ENCODE measurements around the gene ZNF385A. TPM values are rescaled to one million over a fixed set of nuclear protein-coding genes. Genes with fewer than 3 reads are reported as not detected.
"Not testable (repeated sequence)": the region's sequence is repeated elsewhere in the genome, so short reads cannot be mapped to it uniquely, and the experiment has no call there.

Gene ZNF385A
- total and polyA plus RNA-seq, 4 donors, result 5.0 to 40.8 (median 22.6) TPM

- peak; percentile 99 to 100 (median 99) for DNase-seq (ENCODE audit: low read depth in 4 of 6, low spot score in 6 of 6)
- Histone ChIP-seq H3K36me3 (ENCODE audit: control insufficient read depth, insufficient read depth, low read length) (no peaks in the 10 kb centered on the region), H3K27ac (ENCODE audit: low read depth, low read length) (peak overlapping the region; percentile 96), H3K4me3 (ENCODE audit: low read depth, low read length) (peak overlapping the region; percentile 64), H3K4me1 (ENCODE audit: control insufficient read depth, insufficient read depth, low read length) (peaks cover 68% of the 10 kb centered on the region), H3K9me3 (ENCODE audit: control insufficient read depth, insufficient read depth, low read length) (no peaks in the 10 kb centered on the region), H3K27me3 (ENCODE audit: control insufficient read depth, insufficient read depth, low read length) (no peaks in the 10 kb centered on the region)
- 0% methylated on average over 24 of the region's 40 CpGs for WGBS (ENCODE audit: insufficient coverage)
These were observed 25.4 kb downstream of the ZNF385A start for GRCh38 chr12:54358945-54359761.

GRCh38 chr12:54358191-54358944, 26.2 kb downstream of the ZNF385A start:
- peaks cover 75% of the 10 kb centered on the region for H3K4me1 ChIP-seq (ENCODE audit: control insufficient read depth, insufficient read depth, low read length)
- no peaks in the 10 kb centered on the region for H3K27me3 ChIP-seq (ENCODE audit: control insufficient read depth, insufficient read depth, low read length)
- no peaks in the 10 kb centered on the region for H3K9me3 ChIP-seq (ENCODE audit: control insufficient read depth, insufficient read depth, low read length)
- peak overlapping the region; percentile 64 for H3K4me3 ChIP-seq (ENCODE audit: low read depth, low read length)
- peak in 2 of 6 donors; percentile 85 to 93 for DNase-seq (ENCODE audit: low read depth in 4 of 6, low spot score in 6 of 6)
- H3K27ac ChIP-seq (ENCODE audit: low read depth, low read length), result peak overlapping the region; percentile 96
- no peaks in the 10 kb centered on the region for H3K36me3 ChIP-seq (ENCODE audit: control insufficient read depth, insufficient read depth, low read length)
- 1% methylated on average over 9 of the region's 15 CpGs for WGBS (ENCODE audit: insufficient coverage)

- no peaks in the 10 kb centered on the region for H3K9me3 ChIP-seq (ENCODE audit: control insufficient read depth, insufficient read depth, low read length)
- H3K27ac ChIP-seq (ENCODE audit: low read depth, low read length), result peak overlapping the region; percentile 96
- H3K27me3 ChIP-seq (ENCODE audit: control insufficient read depth, insufficient read depth, low read length), result no peaks in the 10 kb centered on the region
- DNase-seq (ENCODE audit: low read depth in 4 of 6, low spot score in 6 of 6), result peak in 1 of 6 donors; percentile 77
- H3K4me3 ChIP-seq (ENCODE audit: low read depth, low read length), result peak overlapping the region; percentile 64
- no peaks in the 10 kb centered on the region for H3K36me3 ChIP-seq (ENCODE audit: control insufficient read depth, insufficient read depth, low read length)
- H3K4me1 ChIP-seq (ENCODE audit: control insufficient read depth, insufficient read depth, low read length), result peaks cover 82% of the 10 kb centered on the region
- WGBS (ENCODE audit: insufficient coverage), result 0% methylated on average over 1 of the region's 2 CpGs
These were observed 26.9 kb downstream of the ZNF385A start for GRCh38 chr12:54357506-54358190.

- Histone ChIP-seq H3K27ac (ENCODE audit: low read depth, low read length) (peak overlapping the region; percentile 96), H3K4me3 (ENCODE audit: low read depth, low read length) (peak overlapping the region; percentile 2), H3K4me1 (ENCODE audit: control insufficient read depth, insufficient read depth, low read length) (peaks cover 89% of the 10 kb centered on the region), H3K36me3 (ENCODE audit: control insufficient read depth, insufficient read depth, low read length) (no peaks in the 10 kb centered on the region), H3K9me3 (ENCODE audit: control insufficient read depth, insufficient read depth, low read length) (no peaks in the 10 kb centered on the region), H3K27me3 (ENCODE audit: control insufficient read depth, insufficient read depth, low read length) (no peaks in the 10 kb centered on the region)
- 13% methylated on average over 3 of the region's 4 CpGs for WGBS (ENCODE audit: insufficient coverage)
- DNase-seq (ENCODE audit: low read depth in 4 of 6, low spot score in 6 of 6), result peak in 2 of 6 donors; percentile 53 to 85
These were observed 27.6 kb downstream of the ZNF385A start for GRCh38 chr12:54356951-54357356.

GRCh38 chr12:54356228-54356627, 28.3 kb downstream of the ZNF385A start:
- H3K9me3 ChIP-seq (ENCODE audit: control insufficient read depth, insufficient read depth, low read length), result no peaks in the 10 kb centered on the region
- 45% methylated on average over 2 of the region's 3 CpGs for WGBS (ENCODE audit: insufficient coverage)
- peak overlapping the region; percentile 96 for H3K27ac ChIP-seq (ENCODE audit: low read depth, low read length)
- H3K27me3 ChIP-seq (ENCODE audit: control insufficient read depth, insufficient read depth, low read length), result no peaks in the 10 kb centered on the region
- H3K4me3 ChIP-seq (ENCODE audit: low read depth, low read length), result no peak overlapping the region
- peak in 2 of 6 donors; percentile 34 to 64 for DNase-seq (ENCODE audit: low read depth in 4 of 6, low spot score in 6 of 6)
- H3K4me1 ChIP-seq (ENCODE audit: control insufficient read depth, insufficient read depth, low read length), result peaks cover 94% of the 10 kb centered on the region
- no peaks in the 10 kb centered on the region for H3K36me3 ChIP-seq (ENCODE audit: control insufficient read depth, insufficient read depth, low read length)

- H3K36me3 ChIP-seq (ENCODE audit: control insufficient read depth, insufficient read depth, low read length), result no peaks in the 10 kb centered on the region
- peak in 1 of 6 donors; percentile 47 for DNase-seq (ENCODE audit: low read depth in 4 of 6, low spot score in 6 of 6)
- H3K9me3 ChIP-seq (ENCODE audit: control insufficient read depth, insufficient read depth, low read length), result no peaks in the 10 kb centered on the region
- 33% methylated on average over 3 of the region's 6 CpGs for WGBS (ENCODE audit: insufficient coverage)
- H3K4me3 ChIP-seq (ENCODE audit: low read depth, low read length), result no peak overlapping the region
- peak overlapping the region; percentile 96 for H3K27ac ChIP-seq (ENCODE audit: low read depth, low read length)
- H3K4me1 ChIP-seq (ENCODE audit: control insufficient read depth, insufficient read depth, low read length), result peaks cover 88% of the 10 kb centered on the region
- H3K27me3 ChIP-seq (ENCODE audit: control insufficient read depth, insufficient read depth, low read length), result no peaks in the 10 kb centered on the region
These were observed 29.3 kb downstream of the ZNF385A start for GRCh38 chr12:54355104-54355815.

- Histone ChIP-seq H3K4me1 (ENCODE audit: control insufficient read depth, insufficient read depth, low read length) (peaks cover 85% of the 10 kb centered on the region), H3K27ac (ENCODE audit: low read depth, low read length) (peak overlapping the region; percentile 96)
- not testable (repeated sequence) for H3K27me3 ChIP-seq (ENCODE audit: control insufficient read depth, insufficient read depth, low read length); H3K9me3 ChIP-seq (ENCODE audit: control insufficient read depth, insufficient read depth, low read length); DNase-seq (ENCODE audit: low read depth in 4 of 6, low spot score in 6 of 6); H3K36me3 ChIP-seq (ENCODE audit: control insufficient read depth, insufficient read depth, low read length); H3K4me3 ChIP-seq (ENCODE audit: low read depth, low read length)
- 90% methylated on average over 1 of the region's 7 CpGs for WGBS (ENCODE audit: insufficient coverage)
These were observed 30.3 kb downstream of the ZNF385A start for GRCh38 chr12:54354271-54354670.

GRCh38 chr12:54352891-54353874, 31.4 kb downstream of the ZNF385A start:
- H3K4me1 ChIP-seq (ENCODE audit: control insufficient read depth, insufficient read depth, low read length), result peaks cover 81% of the 10 kb centered on the region
- peak overlapping the region; percentile 32 for H3K4me3 ChIP-seq (ENCODE audit: low read depth, low read length)
- H3K27ac ChIP-seq (ENCODE audit: low read depth, low read length), result peak overlapping the region; percentile 96
- 0% methylated on average over 1 of the region's 1 CpG for WGBS (ENCODE audit: insufficient coverage)
- H3K27me3 ChIP-seq (ENCODE audit: control insufficient read depth, insufficient read depth, low read length), result no peaks in the 10 kb centered on the region
- H3K36me3 ChIP-seq (ENCODE audit: control insufficient read depth, insufficient read depth, low read length), result peaks cover 9% of the 10 kb centered on the region
- peak in 2 of 6 donors; percentile 85 to 91 for DNase-seq (ENCODE audit: low read depth in 4 of 6, low spot score in 6 of 6)
- H3K9me3 ChIP-seq (ENCODE audit: control insufficient read depth, insufficient read depth, low read length), result no peaks in the 10 kb centered on the region
